HG02970 (cell line): ENCODE measurements around the gene VAT1L.
A peak's percentile ranks its signal among the peaks of the same experiment; 100 is the strongest.

ENCODE experiments used
- ATAC-seq: cut with Tn5 transposase; IDR thresholded peaks from one replicate; pipeline ENCODE4 v1.9.1; 2021; ENCODE audit warnings: mild to moderate bottlenecking, moderate library complexity, moderate number of reproducible peaks; ENCODE audit not compliant: unreplicated experiment, low FRiP score

The VAT1L gene

DNA sequence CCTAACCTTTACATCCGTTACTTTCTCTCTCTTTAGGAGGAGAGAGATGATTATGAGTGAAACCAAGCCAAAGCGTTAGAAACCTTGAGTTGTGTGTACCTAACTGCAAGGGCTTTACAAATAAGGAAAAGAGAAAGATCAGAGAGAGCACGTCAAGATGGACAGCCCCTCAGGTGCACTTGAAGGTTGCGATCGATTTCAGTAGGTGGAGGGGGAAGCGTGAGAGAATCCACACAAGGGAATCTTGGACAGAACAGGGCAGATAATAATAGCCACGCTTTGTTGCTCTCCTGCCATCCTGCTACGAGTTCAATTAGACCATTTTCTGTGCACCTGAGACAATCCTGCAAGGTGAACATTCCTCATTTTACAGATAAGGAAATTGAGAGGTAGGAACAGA lies 78.4 kb downstream of the VAT1L start:
- ATAC-seq: no peak

DNA sequence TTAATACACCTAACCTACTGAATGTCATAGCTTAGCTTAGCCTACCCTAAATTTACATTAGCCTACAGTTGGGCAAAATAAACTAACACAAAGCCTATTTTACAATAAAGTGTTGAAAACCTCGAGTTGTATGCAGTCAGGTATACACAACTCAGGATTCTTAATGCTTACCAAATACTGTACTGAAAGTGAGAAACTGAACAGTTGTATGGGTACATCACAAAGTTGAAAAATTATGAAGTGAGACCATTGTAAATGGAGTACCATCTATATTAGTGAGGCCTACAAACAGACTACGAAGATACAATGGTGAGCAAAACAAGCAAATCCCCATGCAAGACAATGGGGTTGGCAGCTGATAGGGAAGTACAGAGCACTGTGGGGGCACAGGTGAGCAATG lies 79.7 kb downstream of the VAT1L start:
- no peak for ATAC-seq

- peak; percentile 51 for ATAC-seq
Measured at GRCh38 chr16:77868478-77868877, 80.1 kb downstream of the VAT1L start.

DNA sequence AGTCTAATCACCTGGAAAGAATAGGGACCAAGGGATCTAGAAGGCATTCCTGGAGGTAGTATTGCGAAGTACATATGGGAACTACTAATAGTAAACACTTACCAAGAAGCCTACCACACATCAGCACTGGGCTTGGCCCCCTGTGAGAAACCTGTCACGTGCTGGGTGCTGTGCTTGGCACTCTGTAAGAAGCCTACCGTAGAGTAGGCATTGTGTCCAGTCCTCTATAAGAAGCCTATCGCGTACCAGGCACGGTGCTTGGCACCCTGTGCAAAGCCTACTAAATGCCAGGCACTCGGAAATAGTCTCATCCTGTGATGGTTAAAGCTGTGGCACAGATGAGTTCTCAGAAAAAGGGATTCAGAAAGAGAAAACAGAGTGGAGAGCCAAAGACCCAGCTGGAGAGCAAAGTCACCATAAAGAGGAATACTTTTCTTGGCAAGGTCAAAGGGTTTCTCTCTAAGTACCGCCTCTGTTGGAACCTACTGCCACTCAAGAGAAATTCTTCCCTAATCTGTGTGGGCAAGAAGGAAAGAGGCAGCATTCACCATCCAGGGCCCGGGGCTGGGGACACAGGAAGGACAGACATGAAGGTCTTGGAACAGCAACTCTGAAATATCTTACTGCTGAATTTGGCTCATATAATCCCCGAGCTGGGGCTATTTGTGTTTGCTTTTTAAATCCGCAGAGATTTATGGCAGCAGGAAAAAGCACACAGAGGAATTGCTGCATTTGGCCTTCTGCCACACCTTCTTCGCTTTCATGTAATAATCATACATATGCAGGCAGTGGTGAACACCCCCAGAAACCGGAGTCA lies 81.8 kb downstream of the VAT1L start:
- no peak for ATAC-seq

DNA sequence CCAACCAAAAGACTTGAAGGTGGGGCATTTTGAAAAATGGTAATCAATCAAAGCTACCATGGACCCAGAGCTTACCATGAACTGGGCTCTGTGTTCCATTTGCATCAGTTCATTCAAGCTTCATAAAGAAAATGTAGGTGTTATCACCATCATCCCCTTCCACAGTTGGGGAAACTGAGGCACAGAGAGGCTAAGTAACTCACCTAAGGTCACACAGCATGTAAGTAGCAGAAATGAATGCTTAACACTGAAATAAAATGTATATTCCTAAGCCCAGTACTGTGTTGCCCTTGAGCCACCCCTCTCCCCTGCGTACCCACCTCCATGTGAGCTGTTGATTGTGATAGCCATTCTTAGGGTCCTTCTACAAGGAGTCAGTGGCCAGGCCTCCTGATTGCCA lies 83.6 kb downstream of the VAT1L start:
- ATAC-seq: no peak

DNA sequence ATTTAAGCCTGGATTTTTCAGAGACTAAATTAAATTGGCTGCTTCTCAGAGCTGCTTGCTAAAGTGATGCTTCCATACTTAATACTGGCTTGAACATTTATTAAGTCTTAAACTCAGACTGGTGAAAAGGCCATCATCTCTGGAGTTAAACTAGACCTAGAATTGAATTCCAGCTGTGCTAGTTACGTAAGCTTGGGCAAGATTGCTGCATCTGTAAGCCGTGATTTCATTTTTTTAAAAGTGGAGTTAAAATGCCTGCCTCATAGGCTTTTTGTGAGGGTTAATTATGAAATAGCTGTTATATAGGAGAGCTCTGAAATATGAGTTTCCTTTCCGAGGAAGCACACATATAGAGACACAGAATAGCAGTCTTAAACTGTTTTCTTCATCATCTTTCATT lies 84.7 kb downstream of the VAT1L start:
- no peak for ATAC-seq

- ATAC-seq: no peak
Measured at GRCh38 chr16:77874347-77874746, 86.0 kb downstream of the VAT1L start.

GRCh38 chr16:77876776-77877175 lies 88.4 kb downstream of the VAT1L start:
- ATAC-seq: no peak

DNA sequence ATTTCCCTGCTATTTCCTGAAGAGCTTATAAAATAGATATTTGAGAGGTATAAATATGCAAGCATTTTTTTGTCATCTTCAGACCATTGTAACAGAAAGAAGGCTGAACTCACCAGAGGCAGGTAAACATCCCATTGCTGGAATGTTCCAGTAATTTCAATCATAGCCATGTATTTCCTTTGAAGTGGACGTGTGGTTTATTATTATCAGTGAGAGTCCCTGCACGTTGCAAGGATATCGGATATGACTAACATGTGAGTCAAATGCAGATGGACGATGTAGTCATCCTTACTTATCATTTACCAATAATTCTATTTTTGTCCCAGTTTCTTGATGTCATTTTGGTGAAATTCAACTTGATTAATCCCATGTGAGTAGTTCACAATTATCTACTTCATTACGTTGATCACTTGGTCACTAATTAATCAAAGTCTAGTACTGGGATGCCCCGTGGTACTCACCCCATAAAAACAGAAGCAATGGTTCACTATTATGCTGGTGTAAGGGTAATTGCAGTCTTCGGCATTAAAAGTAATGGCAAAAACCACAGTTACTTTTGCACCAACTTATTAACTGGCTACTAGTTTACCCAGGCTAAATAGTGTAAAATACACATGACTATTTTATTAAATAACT lies 89.5 kb downstream of the VAT1L start:
- ATAC-seq: no peak

GRCh38 chr16:77881355-77882030 lies 93.1 kb downstream of the VAT1L start:
- ATAC-seq: no peak

DNA sequence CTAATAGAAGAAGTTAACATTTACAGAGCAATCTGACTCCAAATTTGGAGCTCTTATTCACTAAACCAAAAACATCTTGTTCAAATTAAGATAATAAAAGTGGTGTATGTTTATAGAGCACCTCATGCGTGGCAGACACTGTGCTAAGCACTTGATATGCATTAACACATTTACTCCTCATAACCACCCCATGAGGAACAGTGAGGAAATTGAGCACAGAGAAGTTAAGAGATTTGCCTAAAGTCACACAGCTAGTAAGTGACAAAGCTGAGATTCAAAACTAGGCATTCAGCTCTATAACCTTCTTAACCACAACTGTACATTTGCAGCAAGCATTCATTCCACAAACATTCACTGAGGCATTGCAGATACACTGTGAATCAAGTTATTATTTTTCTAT lies 94.0 kb downstream of the VAT1L start:
- no peak for ATAC-seq

DNA sequence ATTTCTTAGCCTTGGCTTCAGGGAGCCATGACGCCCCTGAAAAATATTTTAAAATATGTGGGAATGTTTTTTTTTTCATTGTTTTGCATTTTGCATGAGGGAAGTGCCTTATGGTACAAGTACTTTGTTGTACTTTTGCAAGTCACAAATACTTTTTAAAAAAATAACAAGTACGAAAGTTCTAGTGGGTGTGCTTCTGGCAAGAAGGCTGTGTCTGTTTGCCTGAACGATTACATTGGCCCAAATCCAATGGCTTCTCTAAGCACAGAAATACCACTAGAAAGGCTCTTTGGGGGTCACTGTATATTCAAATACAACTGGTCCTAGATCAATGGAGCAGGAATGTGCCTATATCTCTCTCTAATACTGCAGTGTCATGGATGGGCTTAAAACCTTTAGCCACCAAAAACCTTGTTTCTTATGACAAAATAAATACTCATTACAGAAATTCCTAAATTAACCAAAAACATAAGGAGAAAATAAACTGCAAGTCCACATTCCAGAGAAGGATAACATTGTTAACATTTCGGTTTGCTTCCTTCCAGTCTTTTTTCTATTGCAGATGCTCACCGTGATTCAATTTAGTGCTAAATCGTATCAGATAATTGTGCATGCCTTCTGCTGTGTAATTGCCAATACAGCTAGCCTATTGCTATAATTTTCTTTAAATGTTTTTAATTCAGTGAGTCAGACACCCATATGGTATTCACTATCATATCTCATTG lies 97.4 kb downstream of the VAT1L start:
- ATAC-seq: no peak

DNA sequence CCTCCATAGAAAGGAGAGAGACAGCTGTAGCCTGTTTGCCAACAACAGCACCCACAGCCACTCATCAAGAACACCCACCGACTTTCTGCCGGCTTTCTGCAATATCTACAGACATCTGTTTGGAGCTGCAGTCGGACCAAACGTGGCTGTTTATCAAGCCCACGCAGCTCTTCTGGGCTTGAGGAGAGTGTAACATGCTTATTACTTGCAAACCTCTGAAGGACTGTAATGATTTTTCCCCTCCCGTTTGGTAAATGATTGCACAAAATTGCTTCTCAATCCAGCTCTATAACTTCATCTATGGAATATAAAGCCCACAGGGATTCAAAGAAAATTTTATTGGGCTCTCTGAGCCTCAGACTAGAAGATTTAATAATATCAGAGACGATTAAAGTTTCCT lies 100.5 kb downstream of the VAT1L start:
- ATAC-seq: no peak

DNA sequence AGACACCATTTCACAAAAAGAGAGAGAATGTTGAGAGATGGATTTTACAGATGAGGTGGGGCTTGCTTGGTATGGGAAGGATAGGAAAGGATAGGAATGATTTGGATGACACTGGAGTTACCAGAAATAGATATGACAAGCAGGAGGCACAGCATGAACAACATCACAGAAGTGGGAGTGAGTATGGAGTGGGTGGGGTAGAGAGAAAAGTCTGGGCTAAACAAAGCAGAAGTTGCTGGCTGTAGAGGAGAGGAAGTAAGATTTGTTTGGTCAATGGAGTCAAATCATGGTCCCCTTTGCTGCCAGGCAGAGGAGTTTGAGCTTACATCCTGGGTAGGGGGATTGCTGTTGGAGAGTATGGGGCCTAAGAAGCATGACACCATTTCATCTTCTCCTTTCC lies 101.7 kb downstream of the VAT1L start:
- ATAC-seq: no peak

GRCh38 chr16:77894162-77894561 lies 105.8 kb downstream of the VAT1L start:
- no peak for ATAC-seq

DNA sequence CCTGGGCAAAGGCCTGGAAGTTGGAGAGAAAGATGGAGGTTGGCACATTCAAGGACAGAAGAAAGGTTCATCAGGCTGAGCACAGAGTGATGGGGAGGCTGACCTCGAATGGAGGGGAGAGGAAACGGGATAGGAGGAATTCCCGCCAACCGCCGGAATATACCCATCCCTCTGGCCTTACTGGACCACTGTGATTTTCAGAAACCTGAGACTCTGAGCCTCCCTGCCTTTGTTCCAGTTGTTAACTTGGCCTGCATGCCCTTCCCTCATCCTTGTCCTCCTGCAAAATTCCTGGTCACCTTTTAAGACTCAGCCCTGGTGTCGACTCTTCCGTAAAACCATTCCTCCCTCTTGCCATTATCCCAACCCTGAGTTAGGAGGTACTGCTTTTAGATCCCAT lies 107.6 kb downstream of the VAT1L start:
- no peak for ATAC-seq

GRCh38 chr16:77896415-77897128 lies 108.2 kb downstream of the VAT1L start:
- ATAC-seq: no peak

DNA sequence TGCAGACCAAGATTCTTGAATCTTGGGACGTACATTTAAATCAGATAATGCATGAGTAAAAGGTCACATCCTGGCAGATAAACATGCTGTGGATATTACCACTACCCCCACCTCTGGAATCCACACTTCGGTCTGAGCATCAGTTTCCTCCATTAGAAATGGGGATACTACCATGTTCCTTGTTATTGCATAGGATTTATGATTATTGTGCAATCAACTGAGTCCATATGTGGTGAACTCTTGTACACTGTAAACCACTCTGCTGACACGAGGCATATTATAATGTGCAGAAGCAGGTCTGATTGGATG lies 108.7 kb downstream of the VAT1L start:
- no peak for ATAC-seq

GRCh38 chr16:77897831-77898605 lies 109.7 kb downstream of the VAT1L start:
- ATAC-seq: no peak
